Measurements from ENCODE around the gene KRTAP5-7. TPM values are rescaled to one million over a fixed set of nuclear protein-coding genes. Genes with fewer than 3 reads are reported as not detected.

KRTAP5-7 gene
- total and polyA plus RNA-seq, 11 donors: not detected

DNA sequence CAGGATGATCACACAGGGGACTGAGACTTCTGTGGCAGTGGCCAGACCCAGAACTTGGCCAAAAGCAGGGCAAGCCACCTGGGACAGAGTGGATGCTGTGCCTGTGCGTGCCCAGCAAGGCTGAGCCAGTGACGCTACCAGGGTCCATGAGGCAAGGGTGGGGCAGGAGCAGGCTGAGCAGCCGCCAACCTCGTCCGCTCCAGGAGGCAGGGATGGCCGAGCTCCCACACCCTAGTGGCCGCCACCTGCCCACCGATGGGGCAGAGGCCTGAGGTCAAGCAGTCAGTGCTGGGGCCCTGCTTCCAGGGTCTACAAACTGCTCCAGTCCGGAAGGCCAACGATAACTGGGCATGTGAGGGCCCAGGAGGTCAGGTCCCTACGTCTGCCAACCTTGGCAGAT lies 28.4 kb downstream of the KRTAP5-7 start:
- no peak for ATAC-seq
- Histone ChIP-seq H3K27me3 (no peaks in the 10 kb centered on the region), H3K27ac (no peak overlapping the region), H3K4me1 (no peaks in the 10 kb centered on the region), H3K36me3 (no peaks in the 10 kb centered on the region), H3K9me3 (peaks cover 0 to 6% (median 0%) of the 10 kb centered on the region in 12 donors), H3K4me3 (no peak overlapping the region)
- intact Hi-C loops (cut with DNase I): no loop called here
- TF ChIP-seq POLR2A (IDR thresholded peaks at IDR 0.05): no peak
- TF ChIP-seq, protein P1, sequence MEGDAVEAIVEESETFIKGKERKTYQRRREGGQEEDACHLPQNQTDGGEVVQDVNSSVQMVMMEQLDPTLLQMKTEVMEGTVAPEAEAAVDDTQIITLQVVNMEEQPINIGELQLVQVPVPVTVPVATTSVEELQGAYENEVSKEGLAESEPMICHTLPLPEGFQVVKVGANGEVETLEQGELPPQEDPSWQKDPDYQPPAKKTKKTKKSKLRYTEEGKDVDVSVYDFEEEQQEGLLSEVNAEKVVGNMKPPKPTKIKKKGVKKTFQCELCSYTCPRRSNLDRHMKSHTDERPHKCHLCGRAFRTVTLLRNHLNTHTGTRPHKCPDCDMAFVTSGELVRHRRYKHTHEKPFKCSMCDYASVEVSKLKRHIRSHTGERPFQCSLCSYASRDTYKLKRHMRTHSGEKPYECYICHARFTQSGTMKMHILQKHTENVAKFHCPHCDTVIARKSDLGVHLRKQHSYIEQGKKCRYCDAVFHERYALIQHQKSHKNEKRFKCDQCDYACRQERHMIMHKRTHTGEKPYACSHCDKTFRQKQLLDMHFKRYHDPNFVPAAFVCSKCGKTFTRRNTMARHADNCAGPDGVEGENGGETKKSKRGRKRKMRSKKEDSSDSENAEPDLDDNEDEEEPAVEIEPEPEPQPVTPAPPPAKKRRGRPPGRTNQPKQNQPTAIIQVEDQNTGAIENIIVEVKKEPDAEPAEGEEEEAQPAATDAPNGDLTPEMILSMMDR (IDR thresholded peaks at IDR 0.05): no peak
- DNase-seq: no peak
- WGBS, 4 donors: 84 to 95% (median 94%) methylated on average over 4 to 11 of the region's 11 CpGs

DNA sequence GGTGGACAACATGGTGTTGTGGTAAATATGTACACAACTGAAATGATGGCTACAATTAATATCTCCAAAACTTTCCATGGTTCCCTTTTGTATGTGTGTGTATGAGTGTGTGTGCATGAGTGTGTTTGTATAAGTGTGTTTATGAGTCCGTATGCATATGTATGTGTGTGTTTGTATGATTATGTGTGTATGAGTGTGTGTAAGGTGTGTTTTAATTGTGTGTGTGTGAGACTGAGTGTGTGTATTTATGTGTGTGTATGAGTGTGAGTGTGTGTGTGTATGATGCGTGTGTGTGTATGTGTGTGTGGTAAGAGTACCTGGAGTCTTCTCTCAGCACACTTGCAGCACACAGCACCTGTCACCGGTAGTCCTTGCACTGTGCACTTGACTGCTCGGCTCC lies 29.0 kb downstream of the KRTAP5-7 start:
- no peaks in the 10 kb centered on the region for H3K36me3 ChIP-seq
- no peaks in the 10 kb centered on the region for H3K27me3 ChIP-seq
- TF ChIP-seq, protein P1 (IDR thresholded peaks at IDR 0.05): no peak
- TF ChIP-seq POLR2A (IDR thresholded peaks at IDR 0.05): no peak
- H3K9me3 ChIP-seq: peaks cover 0 to 6% (median 0%) of the 10 kb centered on the region in 12 donors
- H3K4me3 ChIP-seq: no peak overlapping the region
- no peak overlapping the region for H3K27ac ChIP-seq
- intact Hi-C loops (cut with DNase I): no loop called here
- H3K4me1 ChIP-seq: no peaks in the 10 kb centered on the region
- WGBS, 4 donors: 83 to 93% (median 87%) methylated on average over 4 of the region's 4 CpGs
- ATAC-seq (no peak), DNase-seq (no peak)

DNA sequence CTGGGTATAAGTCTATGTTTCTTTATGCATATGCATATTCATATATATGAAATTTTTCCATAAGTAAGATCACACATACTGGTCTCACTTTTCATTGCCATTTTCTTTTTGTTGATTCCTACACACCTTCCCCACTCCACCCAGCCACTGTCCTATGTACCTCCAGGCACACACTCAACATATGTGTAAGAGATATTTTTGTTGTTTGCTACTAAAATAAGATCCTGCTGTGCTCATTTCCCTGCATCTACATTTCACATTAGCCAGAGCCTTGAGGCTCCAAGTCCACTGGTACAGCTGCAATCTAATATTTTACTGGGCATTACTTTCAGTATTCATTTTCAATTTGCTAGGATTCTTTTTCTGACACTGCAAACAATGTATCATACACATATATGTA lies 30.2 kb downstream of the KRTAP5-7 start:
- H3K9me3 ChIP-seq: peaks cover 0 to 6% (median 0%) of the 10 kb centered on the region in 12 donors
- TF ChIP-seq POLR2A (IDR thresholded peaks at IDR 0.05): no peak
- ATAC-seq (no peak), DNase-seq (no peak)
- H3K36me3 ChIP-seq: no peaks in the 10 kb centered on the region
- no peaks in the 10 kb centered on the region for H3K4me1 ChIP-seq
- no peak overlapping the region for H3K4me3 ChIP-seq
- H3K27ac ChIP-seq: no peak overlapping the region
- intact Hi-C loops (cut with DNase I): no loop called here
- H3K27me3 ChIP-seq: peaks cover 0 to 6% (median 0%) of the 10 kb centered on the region in 9 donors

DNA sequence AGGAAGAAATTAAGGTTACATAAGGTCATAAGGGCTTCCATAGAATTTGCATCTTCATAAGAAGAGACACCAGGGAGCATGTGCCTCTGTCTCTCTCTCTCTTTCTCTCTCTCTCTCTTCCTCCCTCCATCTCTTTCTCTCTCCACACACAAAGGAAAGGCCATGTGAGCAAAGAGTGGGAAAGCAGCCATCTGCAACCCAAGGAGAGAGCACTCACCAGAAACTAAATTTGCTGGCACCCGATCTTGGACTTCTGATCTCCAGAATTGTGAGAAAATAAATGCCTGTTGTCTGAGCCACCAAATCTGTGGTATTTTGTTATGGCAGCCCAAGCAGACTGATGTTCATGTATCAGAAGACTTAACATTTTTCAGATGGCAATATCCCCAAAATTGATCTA lies 31.9 kb downstream of the KRTAP5-7 start:
- WGBS, 4 donors: 84 to 96% (median 89%) methylated on average over 1 of the region's 1 CpG

More for the DNA sequence above, 31.9 kb downstream of the KRTAP5-7 start:
- H3K4me3 ChIP-seq: no peak overlapping the region
- no peaks in the 10 kb centered on the region for H3K4me1 ChIP-seq
- H3K27me3 ChIP-seq: peaks cover 0 to 19% (median 5%) of the 10 kb centered on the region in 9 donors
- H3K27ac ChIP-seq: no peak overlapping the region
- no peak for TF ChIP-seq POLR2A (IDR thresholded peaks at IDR 0.05)
- TF ChIP-seq, protein P1 (IDR thresholded peaks at IDR 0.05): no peak
- no peaks in the 10 kb centered on the region for H3K36me3 ChIP-seq
- ATAC-seq (no peak), DNase-seq (no peak)
- peaks cover 0 to 6% (median 0%) of the 10 kb centered on the region in 12 donors for H3K9me3 ChIP-seq
- intact Hi-C loops (cut with DNase I): no loop called here

Measured in heart left ventricle (tissue), 16 donors.